ENCODE data around the gene PHF2.

Gene PHF2

GRCh38 chr9:93599571-93600403 is 23.4 kb downstream of the PHF2 start:
- TF ChIP-seq ZIC2 (tag by site-specific recombination; IDR thresholded peaks at IDR 0.05) (0 out of 2 replicates have a peak, but pooled peaks have one; percentile 14), ZBTB7A (tag by site-specific recombination; IDR thresholded peaks at IDR 0.05; ENCODE audit: low read depth) (no peak), ZNF366 (tag by site-specific recombination; conservative IDR thresholded peaks at IDR 0.05) (no peak)
- Histone ChIP-seq H3K4me3 (ENCODE audit: low read depth, low read length) (no peak overlapping the region), H3K36me3 (ENCODE audit: control insufficient read depth in 2 of 2, insufficient read depth in 1 of 2, low read length in 2 of 2) (no peaks in the 10 kb centered on the region), H3K27ac (ENCODE audit: extremely low read depth, low read depth, low read length) (no peak overlapping the region), H3K4me1 (ENCODE audit: control insufficient read depth, insufficient read depth, low read length) (peaks cover 5% of the 10 kb centered on the region; the same call in 1 of the 2 replicates), H3K9me3 (ENCODE audit: control insufficient read depth, insufficient read depth, low read depth, low read length) (no peaks in the 10 kb centered on the region)
- CTCF ChIA-PET = interaction anchor here (1.2 kb wide), 1 partner anchor 7 kb away, joined by 4 read pairs; no protein-coding TSS in a partner anchor
- POLR2A ChIA-PET = no interaction called here

- Histone ChIP-seq H3K4me1 (ENCODE audit: control insufficient read depth, insufficient read depth, low read length) (peaks cover 5% of the 10 kb centered on the region; the same call in 1 of the 2 replicates), H3K4me3 (ENCODE audit: low read depth, low read length) (no peak overlapping the region), H3K9me3 (ENCODE audit: control insufficient read depth, insufficient read depth, low read depth, low read length) (no peaks in the 10 kb centered on the region), H3K36me3 (ENCODE audit: control insufficient read depth in 2 of 2, insufficient read depth in 1 of 2, low read length in 2 of 2) (no peaks in the 10 kb centered on the region), H3K27ac (ENCODE audit: extremely low read depth, low read depth, low read length) (no peak overlapping the region)
- no peak for TF ChIP-seq ZNF16 (tag by site-specific recombination; IDR thresholded peaks at IDR 0.05; ENCODE audit: low read depth)
- no peak for TF ChIP-seq ZNF335 (tag by site-specific recombination; conservative IDR thresholded peaks at IDR 0.05)
- TF ChIP-seq ZNF175 (tag by site-specific recombination; IDR thresholded peaks at IDR 0.05) = no peak
- 0 out of 2 replicates have a peak, but pooled peaks have one; percentile 19 for TF ChIP-seq KLF1 (tag by site-specific recombination; IDR thresholded peaks at IDR 0.05)
- ChIA-PET CTCF (interaction anchor here (1.2 kb wide), 1 partner anchor 8 kb away, joined by 4 read pairs; no protein-coding TSS in a partner anchor), POLR2A (no interaction called here)
Measured at GRCh38 chr9:93600504-93600903, 24.1 kb downstream of the PHF2 start.

GRCh38 chr9:93601063-93601462 is 24.7 kb downstream of the PHF2 start:
- CTCF ChIA-PET = interaction anchor here (1.2 kb wide), 1 partner anchor 9 kb away, joined by 4 read pairs; no protein-coding TSS in a partner anchor
- Histone ChIP-seq H3K36me3 (ENCODE audit: control insufficient read depth in 2 of 2, insufficient read depth in 1 of 2, low read length in 2 of 2) (no peaks in the 10 kb centered on the region), H3K9me3 (ENCODE audit: control insufficient read depth, insufficient read depth, low read depth, low read length) (no peaks in the 10 kb centered on the region), H3K4me1 (ENCODE audit: control insufficient read depth, insufficient read depth, low read length) (peaks cover 5% of the 10 kb centered on the region; the same call in 1 of the 2 replicates), H3K27ac (ENCODE audit: extremely low read depth, low read depth, low read length) (no peak overlapping the region), H3K4me3 (ENCODE audit: low read depth, low read length) (no peak overlapping the region)
- POLR2A ChIA-PET = no interaction called here
- TF ChIP-seq ZNF24 (tag by site-specific recombination; IDR thresholded peaks at IDR 0.05) = no peak
- no peak for TF ChIP-seq ZEB2 (tag by site-specific recombination; IDR thresholded peaks at IDR 0.05)
- no peak for TF ChIP-seq ZNF518A (tag by site-specific recombination; conservative IDR thresholded peaks at IDR 0.05; ENCODE audit: low read depth)
- no peak for TF ChIP-seq ZNF48 (tag by site-specific recombination; IDR thresholded peaks at IDR 0.05)
- no peak for TF ChIP-seq PRDM2 (tag by site-specific recombination; IDR thresholded peaks at IDR 0.05; ENCODE audit: borderline replicate concordance)
- TF ChIP-seq ZNF157 (tag by site-specific recombination; IDR thresholded peaks at IDR 0.05) = no peak
- TF ChIP-seq YY1 (tag by site-specific recombination; IDR thresholded peaks at IDR 0.05) = no peak
- no peak for TF ChIP-seq KLF17 (tag by site-specific recombination; IDR thresholded peaks at IDR 0.05)
- no peak for TF ChIP-seq ZNF155 (tag by site-specific recombination; IDR thresholded peaks at IDR 0.05)
- TF ChIP-seq SALL2 (tag by site-specific recombination; IDR thresholded peaks at IDR 0.05; ENCODE audit: borderline replicate concordance) = no peak

Measured in HEK293 (cell line).